Measurements from ENCODE around the gene LPO. TPM values are rescaled to one million over a fixed set of nuclear protein-coding genes. Genes with fewer than 3 reads are reported as not detected.

Gene LPO
- total and polyA plus RNA-seq, 2 donors (not counting 3 experiments of a cell fraction or from before 2014, with no cell fraction given): not detected

GRCh38 chr17:58207451-58207850 lies 30.9 kb upstream of the LPO start:
- TF ChIP-seq POLR2A (IDR thresholded peaks at IDR 0.05; ENCODE audit: low read depth, low read length): no peak
- TF ChIP-seq FOS (IDR thresholded peaks at IDR 0.05; ENCODE audit: borderline replicate concordance, insufficient read depth, low read length): no peak
- TF ChIP-seq CTCF (IDR thresholded peaks at IDR 0.05; ENCODE audit: extremely low read depth in 1 of 2, insufficient read depth in 1 of 2, low read depth in 1 of 2, low read length in 2 of 2): no peak
- no peak for TF ChIP-seq JUN (IDR thresholded peaks at IDR 0.05; ENCODE audit: borderline replicate concordance, insufficient read depth, insufficient read length, low read depth)
- TF ChIP-seq POLR2AphosphoS5 (IDR thresholded peaks at IDR 0.05; ENCODE audit: insufficient read depth, low read depth, low read length): no peak
- TF ChIP-seq EZH2 (IDR thresholded peaks at IDR 0.05; ENCODE audit: borderline replicate concordance, low read depth, low read length, severe bottlenecking): no peak
- no peak for TF ChIP-seq GATA2 (IDR thresholded peaks at IDR 0.05; ENCODE audit: insufficient read depth, insufficient read length, low read depth, low read length)
- TF ChIP-seq, protein P1, sequence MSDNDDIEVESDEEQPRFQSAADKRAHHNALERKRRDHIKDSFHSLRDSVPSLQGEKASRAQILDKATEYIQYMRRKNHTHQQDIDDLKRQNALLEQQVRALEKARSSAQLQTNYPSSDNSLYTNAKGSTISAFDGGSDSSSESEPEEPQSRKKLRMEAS (IDR thresholded peaks at IDR 0.05; ENCODE audit: insufficient read depth, insufficient read length): no peak
- no peak for TF ChIP-seq MYC (IDR thresholded peaks at IDR 0.05; ENCODE audit: low read depth, low read length)
- no TSS peak for BruUV-seq (replicated peaks)
- Histone ChIP-seq H3K79me2 (ENCODE audit: control insufficient read depth, insufficient read depth, low read length) (no peaks in the 10 kb centered on the region), H3K4me1 (ENCODE audit: control insufficient read depth, extremely low read depth, insufficient read depth, low read length) (no peaks in the 10 kb centered on the region), H3K9me3 (replicated peaks; ENCODE audit: control insufficient read depth, insufficient read depth, low read length) (no peaks in the 10 kb centered on the region), H3K36me3 (ENCODE audit: control insufficient read depth in 2 of 2, extremely low read depth in 1 of 2, insufficient read depth in 2 of 2, low read length in 2 of 2) (peaks cover 0 to 6% of the 10 kb centered on the region in 2 experiments), H3K9me1 (replicated peaks; ENCODE audit: control insufficient read depth, extremely low read depth, insufficient read depth, low read length) (no peaks in the 10 kb centered on the region), H3K4me3 (replicated peaks in 1 of 3; ENCODE audit: insufficient read depth in 1 of 3, low read depth in 1 of 3, low read length in 3 of 3) (no peak overlapping the region), H2AFZ (ENCODE audit: low read depth, low read length) (no peak overlapping the region), H3K4me2 (ENCODE audit: insufficient read depth, low read length) (no peak overlapping the region), H3K9ac (replicated peaks; ENCODE audit: extremely low read depth, insufficient read depth, low read length) (no peak overlapping the region), H3K27me3 (ENCODE audit: control insufficient read depth in 2 of 2, insufficient read depth in 2 of 2, low read length in 2 of 2) (no peaks in the 10 kb centered on the region), H3K27ac (ENCODE audit: insufficient read depth, low read depth, low read length) (no peak overlapping the region), H4K20me1 (replicated peaks; ENCODE audit: control insufficient read depth, extremely low read depth, insufficient read depth, low read length) (no peaks in the 10 kb centered on the region)
- ChIA-PET CTCF (interaction anchor here (1.0 kb wide), 1 partner anchor 42 kb away, joined by 5 read pairs; no protein-coding TSS in a partner anchor), POLR2A (no interaction called here)
- FAIRE-seq (no peak), DNase-seq (ENCODE audit: low read depth, low spot score) (no peak)
- dilution Hi-C loops (cut with MboI; ENCODE audit: extremely low pct_ligation_motif_present, low sequenced_read_pairs) (no loop called here), intact Hi-C loops (cut with micrococcal nuclease) (no loop called here)

Measured in endothelial cell of umbilical vein (primary cell).